K562 (cell line): ENCODE data around the gene LAMTOR1. TPM values are rescaled to one million over a fixed set of nuclear protein-coding genes. Genes with fewer than 3 reads are reported as not detected.

ENCODE experiments used
- BDP1 ChIP-seq: IDR thresholded peaks from 3 replicates; pipeline ENCODE4 v1.6.1; 2011; ENCODE audit not compliant: insufficient read length, insufficient read depth
- ELF4 ChIP-seq: fragments of 450-650 bp; formaldehyde crosslinking; IDR thresholded peaks from 2 replicates; pipeline ENCODE4 v1.4.0; 2022; ENCODE audit warnings: missing genetic modification characterization
- EP300 ChIP-seq: IDR thresholded peaks from 2 replicates; pipeline ENCODE4 v1.6.1; 2012; ENCODE audit warnings: low read length, improper control_type of control experiment
- GTF2F1 ChIP-seq: IDR thresholded peaks from 2 replicates; pipeline ENCODE4 v1.6.1; 2011; ENCODE audit warnings: low read depth, low read length, improper control_type of control experiment
- HDAC3 ChIP-seq: fragments of 450-650 bp; IDR thresholded peaks from 2 replicates; pipeline ENCODE4 v1.6.1; 2018; ENCODE audit warnings: borderline replicate concordance, mild to moderate bottlenecking, moderate library complexity; ENCODE audit not compliant: partially characterized antibody
- POLR2H ChIP-seq: IDR thresholded peaks from 2 replicates; pipeline ENCODE4 v1.6.1; 2016; ENCODE audit warnings: missing genetic modification characterization, low read depth, mild to moderate bottlenecking, control low read depth, missing compliant biosample characterization, moderate library complexity
- TAF15 ChIP-seq: fragments of 200-400 bp; formaldehyde crosslinking; IDR thresholded peaks from 2 replicates; pipeline ENCODE4 v1.6.1; 2017; ENCODE audit warnings: mild to moderate bottlenecking, low read depth, low read length, moderate library complexity
- WHSC1 ChIP-seq: IDR thresholded peaks from one replicate; pipeline ENCODE4 v1.6.1; 2012; ENCODE audit warnings: low read length, control low read depth, inconsistent platforms
- XRCC4 ChIP-seq: IDR thresholded peaks from one replicate; pipeline ENCODE4 v1.6.1; 2011; ENCODE audit not compliant: insufficient read depth, insufficient read length; ENCODE audit errors: extremely low read depth
- polyA plus RNA-seq, 8 experiments: library from polyadenylated mRNA; depleted of rRNA in 4 of 8; stranded (reverse) in 5 of 8; unstranded in 3 of 8; fragments of >200 nt; fragmentation: Nextera tagmentation in 2 of 8; fragmentation: Illumina TruSeq in 1 of 8; extraction: Ambion mirVana in 2 of 8; extraction: Trizol in 1 of 8; gene quantifications; 2 replicates each; pipeline versions ENCODE4 v1.2.1 to v1.2.3, GENCODE V29; 2011 to 2014; ENCODE audit warnings: inconsistent platforms in 1 of 8, missing spikeins in 1 of 8
- total RNA-seq, 7 experiments: library from RNA; depleted of rRNA in 6 of 7; stranded (reverse); fragments of >200 nt in 6 of 7; fragmentation: Illumina TruSeq in 2 of 7; extraction: Trizol in 2 of 7; gene quantifications; 2 replicates each; pipeline versions ENCODE4 v1.2.1 to v1.2.3, GENCODE V29; 2011 to 2021; ENCODE audit warnings: low replicate concordance in 1 of 7
- TF ChIP-seq, protein P1 (sequence below), 2 experiments: fragments of 450-650 bp; IDR thresholded peaks; 2 replicates each; pipeline ENCODE4 v1.6.1; 2016; ENCODE audit warnings: mild to moderate bottlenecking in 2 of 2, borderline replicate concordance in 1 of 2, low read depth in 1 of 2, moderate library complexity in 1 of 2
- TF ChIP-seq, protein P2 (sequence below): IDR thresholded peaks from 2 replicates; pipeline ENCODE4 v1.6.1; 2012; ENCODE audit warnings: low read depth, low read length, improper control_type of control experiment, borderline replicate concordance
- TF ChIP-seq, protein P3 (sequence below): fragments of 450-650 bp; formaldehyde crosslinking; IDR thresholded peaks from 2 replicates; pipeline ENCODE4 v1.4.0; 2020; ENCODE audit warnings: mild to moderate bottlenecking, moderate library complexity
- TF ChIP-seq, protein P4 (sequence below), 2 experiments: fragments of 450-650 bp; conservative IDR thresholded peaks; 2 replicates each; pipeline ENCODE4 v1.6.1; 2017; ENCODE audit warnings: mild to moderate bottlenecking in 2 of 2, moderate library complexity in 2 of 2

The LAMTOR1 gene
- total and polyA plus RNA-seq, 9 of the 15 experiments (the other 6 are each of a cell fraction or from before 2014, with no cell fraction given): 62.6 to 104 (median 85.3) TPM

DNA sequence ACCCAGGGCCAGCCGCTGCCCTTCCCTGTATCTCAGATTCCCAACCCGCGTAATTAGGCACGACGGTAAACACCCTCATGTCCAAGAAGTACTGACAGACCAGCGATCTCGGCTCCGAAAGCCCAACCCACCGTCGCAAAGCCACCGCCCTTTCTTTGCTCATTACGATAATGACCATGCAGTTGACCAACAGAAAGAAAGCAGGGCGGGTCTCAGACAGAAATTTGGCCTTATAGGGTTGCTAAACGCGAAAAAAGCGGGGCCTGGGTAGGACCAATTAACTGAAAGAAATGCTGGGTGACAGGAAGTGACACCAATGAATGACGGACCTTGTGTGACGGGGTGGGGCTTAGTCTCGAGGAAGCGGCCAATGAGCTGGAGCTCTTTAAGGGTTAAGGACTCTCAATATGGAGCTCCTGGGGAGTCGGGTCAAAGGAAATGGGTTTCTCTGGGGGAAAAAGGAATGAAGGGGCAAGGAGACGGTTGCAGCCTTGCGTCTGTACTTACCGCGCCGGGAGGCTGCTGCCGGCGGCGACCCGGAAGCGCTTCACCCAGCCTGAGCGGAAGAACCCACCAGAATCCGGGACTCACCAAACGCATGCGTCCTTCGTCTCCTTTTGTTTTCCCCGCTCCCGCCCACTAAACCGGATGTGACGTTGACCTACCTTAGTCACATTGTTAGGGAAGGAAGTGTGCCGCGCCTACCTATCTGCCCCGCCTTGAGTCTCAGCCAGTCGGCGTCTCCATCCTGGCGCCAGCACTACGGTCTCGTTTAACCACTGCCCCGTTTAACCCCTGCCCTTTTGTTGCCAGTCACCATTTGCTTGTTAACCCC, 9.3 kb upstream of the LAMTOR1 start, which contains the start of gene ANAPC15 (continued):
- TF ChIP-seq WHSC1 (no peak), ELF4 (CRISPR knock-in tag) (peak; percentile 47; the same call in 1 of the 2 replicates), POLR2H (tag) (peak; percentile 90), BDP1 (no peak), EP300 (peak; percentile 34; the same call in 1 of the 2 replicates), XRCC4 (no peak), GTF2F1 (no peak), HDAC3 (no peak), TAF15 (no peak)
- TF ChIP-seq, protein P1, sequence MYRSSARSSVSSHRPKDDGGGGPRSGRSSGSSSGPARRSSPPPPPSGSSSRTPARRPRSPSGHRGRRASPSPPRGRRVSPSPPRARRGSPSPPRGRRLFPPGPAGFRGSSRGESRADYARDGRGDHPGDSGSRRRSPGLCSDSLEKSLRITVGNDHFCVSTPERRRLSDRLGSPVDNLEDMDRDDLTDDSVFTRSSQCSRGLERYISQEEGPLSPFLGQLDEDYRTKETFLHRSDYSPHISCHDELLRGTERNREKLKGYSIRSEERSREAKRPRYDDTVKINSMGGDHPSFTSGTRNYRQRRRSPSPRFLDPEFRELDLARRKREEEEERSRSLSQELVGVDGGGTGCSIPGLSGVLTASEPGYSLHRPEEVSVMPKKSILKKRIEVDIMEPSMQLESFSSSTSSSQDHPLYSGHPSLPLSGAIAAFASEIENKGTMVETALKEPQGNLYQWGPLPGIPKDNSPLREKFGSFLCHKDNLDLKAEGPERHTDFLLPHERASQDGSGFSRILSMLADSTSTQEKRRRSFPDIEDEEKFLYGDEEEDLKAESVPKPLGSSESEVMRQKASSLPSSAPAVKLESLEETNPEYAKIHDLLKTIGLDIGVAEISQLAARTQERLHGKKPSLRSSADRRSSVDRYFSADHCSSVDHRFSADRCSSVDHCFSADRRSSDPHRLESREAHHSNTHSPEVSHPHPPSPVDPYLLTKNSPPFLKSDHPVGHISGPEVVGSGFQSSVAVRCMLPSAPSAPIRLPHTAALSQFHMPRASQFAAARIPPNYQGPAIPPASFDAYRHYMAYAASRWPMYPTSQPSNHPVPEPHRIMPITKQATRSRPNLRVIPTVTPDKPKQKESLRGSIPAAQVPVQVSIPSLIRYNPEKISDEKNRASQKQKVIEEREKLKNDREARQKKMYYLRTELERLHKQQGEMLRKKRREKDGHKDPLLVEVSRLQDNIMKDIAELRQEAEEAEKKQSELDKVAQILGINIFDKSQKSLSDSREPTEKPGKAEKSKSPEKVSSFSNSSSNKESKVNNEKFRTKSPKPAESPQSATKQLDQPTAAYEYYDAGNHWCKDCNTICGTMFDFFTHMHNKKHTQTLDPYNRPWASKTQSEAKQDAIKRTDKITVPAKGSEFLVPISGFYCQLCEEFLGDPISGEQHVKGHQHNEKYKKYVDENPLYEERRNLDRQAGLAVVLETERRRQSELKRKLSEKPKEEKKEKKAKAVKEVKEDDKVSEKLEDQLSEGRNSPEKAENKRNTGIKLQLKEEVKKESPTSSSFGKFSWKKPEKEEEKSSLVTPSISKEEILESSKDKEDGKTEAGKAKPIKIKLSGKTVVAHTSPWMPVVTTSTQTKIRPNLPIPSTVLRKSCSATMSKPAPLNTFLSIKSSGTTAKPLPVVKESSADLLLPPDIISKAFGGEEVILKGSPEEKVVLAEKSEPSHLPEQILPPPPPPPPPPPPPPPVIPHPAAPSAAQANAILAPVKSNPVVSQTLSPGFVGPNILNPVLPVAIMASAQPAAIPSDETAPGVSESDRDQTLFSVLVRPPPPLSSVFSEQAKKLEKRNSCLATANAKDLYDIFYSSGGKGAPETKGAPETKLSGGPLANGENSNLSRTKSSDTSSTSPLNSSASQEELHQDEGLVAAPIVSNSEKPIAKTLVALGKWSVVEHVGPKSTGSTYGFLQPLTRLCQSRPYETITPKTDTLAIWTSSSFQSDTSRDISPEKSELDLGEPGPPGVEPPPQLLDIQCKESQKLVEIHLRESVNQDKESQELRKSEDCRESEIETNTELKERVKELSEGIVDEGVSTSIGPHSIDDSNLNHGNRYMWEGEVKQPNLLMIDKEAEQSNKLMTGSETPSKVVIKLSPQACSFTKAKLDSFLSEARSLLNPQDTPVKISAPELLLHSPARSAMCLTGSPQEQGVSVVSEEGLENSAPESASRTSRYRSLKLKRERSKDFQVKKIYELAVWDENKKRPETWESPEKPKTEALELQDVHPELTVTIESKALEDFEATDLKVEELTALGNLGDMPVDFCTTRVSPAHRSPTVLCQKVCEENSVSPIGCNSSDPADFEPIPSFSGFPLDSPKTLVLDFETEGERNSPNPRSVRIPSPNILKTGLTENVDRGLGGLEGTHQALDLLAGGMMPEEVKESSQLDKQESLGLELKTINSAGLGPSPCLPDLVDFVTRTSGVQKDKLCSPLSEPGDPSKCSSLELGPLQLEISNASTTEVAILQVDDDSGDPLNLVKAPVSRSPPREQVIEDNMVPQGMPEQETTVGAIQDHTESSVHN (IDR thresholded peaks at IDR 0.05; ENCODE audit: borderline replicate concordance in 1 of 2, low read depth in 1 of 2): no peak
- TF ChIP-seq, protein P2, sequence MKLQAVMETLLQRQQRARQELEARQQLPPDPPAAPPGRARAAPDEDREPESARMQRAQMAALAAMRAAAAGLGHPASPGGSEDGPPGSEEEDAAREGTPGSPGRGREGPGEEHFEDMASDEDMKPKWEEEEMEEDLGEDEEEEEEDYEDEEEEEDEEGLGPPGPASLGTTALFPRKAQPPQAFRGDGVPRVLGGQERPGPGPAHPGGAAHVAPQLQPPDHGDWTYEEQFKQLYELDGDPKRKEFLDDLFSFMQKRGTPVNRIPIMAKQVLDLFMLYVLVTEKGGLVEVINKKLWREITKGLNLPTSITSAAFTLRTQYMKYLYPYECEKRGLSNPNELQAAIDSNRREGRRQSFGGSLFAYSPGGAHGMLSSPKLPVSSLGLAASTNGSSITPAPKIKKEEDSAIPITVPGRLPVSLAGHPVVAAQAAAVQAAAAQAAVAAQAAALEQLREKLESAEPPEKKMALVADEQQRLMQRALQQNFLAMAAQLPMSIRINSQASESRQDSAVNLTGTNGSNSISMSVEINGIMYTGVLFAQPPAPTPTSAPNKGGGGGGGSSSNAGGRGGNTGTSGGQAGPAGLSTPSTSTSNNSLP: peak; percentile 33; the same call in 1 of the 2 replicates
- TF ChIP-seq, protein P3, sequence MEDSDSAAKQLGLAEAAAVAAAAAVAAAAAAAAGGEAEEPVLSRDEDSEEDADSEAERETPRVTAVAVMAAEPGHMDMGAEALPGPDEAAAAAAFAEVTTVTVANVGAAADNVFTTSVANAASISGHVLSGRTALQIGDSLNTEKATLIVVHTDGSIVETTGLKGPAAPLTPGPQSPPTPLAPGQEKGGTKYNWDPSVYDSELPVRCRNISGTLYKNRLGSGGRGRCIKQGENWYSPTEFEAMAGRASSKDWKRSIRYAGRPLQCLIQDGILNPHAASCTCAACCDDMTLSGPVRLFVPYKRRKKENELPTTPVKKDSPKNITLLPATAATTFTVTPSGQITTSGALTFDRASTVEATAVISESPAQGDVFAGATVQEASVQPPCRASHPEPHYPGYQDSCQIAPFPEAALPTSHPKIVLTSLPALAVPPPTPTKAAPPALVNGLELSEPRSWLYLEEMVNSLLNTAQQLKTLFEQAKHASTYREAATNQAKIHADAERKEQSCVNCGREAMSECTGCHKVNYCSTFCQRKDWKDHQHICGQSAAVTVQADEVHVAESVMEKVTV: no peak
- TF ChIP-seq, protein P4, sequence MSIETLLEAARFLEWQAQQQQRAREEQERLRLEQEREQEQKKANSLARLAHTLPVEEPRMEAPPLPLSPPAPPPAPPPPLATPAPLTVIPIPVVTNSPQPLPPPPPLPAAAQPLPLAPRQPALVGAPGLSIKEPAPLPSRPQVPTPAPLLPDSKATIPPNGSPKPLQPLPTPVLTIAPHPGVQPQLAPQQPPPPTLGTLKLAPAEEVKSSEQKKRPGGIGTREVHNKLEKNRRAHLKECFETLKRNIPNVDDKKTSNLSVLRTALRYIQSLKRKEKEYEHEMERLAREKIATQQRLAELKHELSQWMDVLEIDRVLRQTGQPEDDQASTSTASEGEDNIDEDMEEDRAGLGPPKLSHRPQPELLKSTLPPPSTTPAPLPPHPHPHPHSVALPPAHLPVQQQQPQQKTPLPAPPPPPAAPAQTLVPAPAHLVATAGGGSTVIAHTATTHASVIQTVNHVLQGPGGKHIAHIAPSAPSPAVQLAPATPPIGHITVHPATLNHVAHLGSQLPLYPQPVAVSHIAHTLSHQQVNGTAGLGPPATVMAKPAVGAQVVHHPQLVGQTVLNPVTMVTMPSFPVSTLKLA (conservative IDR thresholded peaks at IDR 0.05): peak; percentile 59 to 79; a peak in 3 of 4 replicates
